ENCODE measurements around the gene MYH11. TPM values are rescaled to one million over a fixed set of nuclear protein-coding genes. Genes with fewer than 3 reads are reported as not detected.

MYH11 gene
- polyA plus RNA-seq, 3 donors = 0.06 TPM; not detected in 2

GRCh38 chr16:15903960-15904359 is 47.1 kb upstream of the MYH11 start:
- Histone ChIP-seq H3K4me2 (replicated peaks; ENCODE audit: extremely low read depth, low read length, poor library complexity, severe bottlenecking) (no peak overlapping the region), H3K79me2 (ENCODE audit: insufficient read depth, low read length) (no peaks in the 10 kb centered on the region), H3K9ac (ENCODE audit: insufficient read depth, low read length, poor library complexity, severe bottlenecking) (no peak overlapping the region), H3K27ac (ENCODE audit: low read depth in 1 of 2, low read length in 2 of 2) (no peak overlapping the region), H3K4me1 (ENCODE audit: control insufficient read depth in 1 of 2, insufficient read depth in 2 of 2, low read length in 2 of 2) (no peaks in the 10 kb centered on the region), H3K27me3 (ENCODE audit: control insufficient read depth in 2 of 2, insufficient read depth in 2 of 2, low read length in 2 of 2) (no peaks in the 10 kb centered on the region), H4K20me1 (ENCODE audit: insufficient read depth, low read length) (no peaks in the 10 kb centered on the region), H3K36me3 (replicated peaks in 1 of 2; ENCODE audit: control insufficient read depth in 1 of 2, insufficient read depth in 2 of 2, low read length in 2 of 2) (no peaks in the 10 kb centered on the region), H3K9me3 (replicated peaks in 1 of 2; ENCODE audit: control insufficient read depth in 1 of 2, insufficient read depth in 1 of 2, low read length in 2 of 2) (peaks cover 0 to 8% of the 10 kb centered on the region in 2 donors), H3K4me3 (replicated peaks in 1 of 3; ENCODE audit: low read depth in 2 of 3, low read length in 3 of 3) (no peak overlapping the region), H2AFZ (ENCODE audit: insufficient read depth, low read depth, low read length, poor library complexity, severe bottlenecking) (no peak overlapping the region)
- WGBS (ENCODE audit: insufficient coverage) = no CpG with 5 or more reads among the region's 5 CpGs
- DNase-seq = no peak
- H3K27ac Mint-ChIP-seq = no peak overlapping the region
- no peak overlapping the region for H3K4me3 Mint-ChIP-seq
- H3K9me3 Mint-ChIP-seq = peaks cover 0 to 10% (median 7%) of the 10 kb centered on the region in 7 donors
- H3K36me3 Mint-ChIP-seq = no peaks in the 10 kb centered on the region
- H3K27me3 Mint-ChIP-seq (ENCODE audit: low read depth in 3 of 3) = peaks cover 0 to 2% (median 1%) of the 10 kb centered on the region in 3 donors
- TF ChIP-seq CTCF (IDR thresholded peaks at IDR 0.05) = no peak
- H3K4me1 Mint-ChIP-seq = peaks cover 7% of the 10 kb centered on the region
- intact Hi-C loops (cut with micrococcal nuclease) = no loop called here

- Mint-ChIP-seq H3K27me3 (ENCODE audit: low read depth in 3 of 3) (peaks cover 0 to 2% (median 0%) of the 10 kb centered on the region in 3 donors), H3K9me3 (peaks cover 0 to 1% (median 0%) of the 10 kb centered on the region in 7 donors), H3K36me3 (no peaks in the 10 kb centered on the region), H3K4me1 (peaks cover 20% of the 10 kb centered on the region), H3K27ac (no peak overlapping the region), H3K4me3 (no peak overlapping the region)
- WGBS (ENCODE audit: insufficient coverage) = 97% methylated on average over 3 of the region's 6 CpGs
- no peaks in the 10 kb centered on the region for H3K36me3 ChIP-seq (replicated peaks in 1 of 2; ENCODE audit: control insufficient read depth in 1 of 2, insufficient read depth in 2 of 2, low read length in 2 of 2)
- peaks cover 12 to 14% of the 10 kb centered on the region in 2 donors for H3K4me1 ChIP-seq (ENCODE audit: control insufficient read depth in 1 of 2, insufficient read depth in 2 of 2, low read length in 2 of 2)
- intact Hi-C loops (cut with micrococcal nuclease) = no loop called here
- H3K9ac ChIP-seq (ENCODE audit: insufficient read depth, low read length, poor library complexity, severe bottlenecking) = no peak overlapping the region
- TF ChIP-seq CTCF (IDR thresholded peaks at IDR 0.05) = no peak
- no peaks in the 10 kb centered on the region for H3K27me3 ChIP-seq (ENCODE audit: control insufficient read depth in 2 of 2, insufficient read depth in 2 of 2, low read length in 2 of 2)
- H3K4me3 ChIP-seq (replicated peaks in 1 of 3; ENCODE audit: low read depth in 2 of 3, low read length in 3 of 3) = no peak overlapping the region
- H3K4me2 ChIP-seq (replicated peaks; ENCODE audit: extremely low read depth, low read length, poor library complexity, severe bottlenecking) = no peak overlapping the region
- H3K9me3 ChIP-seq (replicated peaks in 1 of 2; ENCODE audit: control insufficient read depth in 1 of 2, insufficient read depth in 1 of 2, low read length in 2 of 2) = no peaks in the 10 kb centered on the region
- no peak overlapping the region for H2AFZ ChIP-seq (ENCODE audit: insufficient read depth, low read depth, low read length, poor library complexity, severe bottlenecking)
- no peak overlapping the region for H3K27ac ChIP-seq (ENCODE audit: low read depth in 1 of 2, low read length in 2 of 2)
- H3K79me2 ChIP-seq (ENCODE audit: insufficient read depth, low read length) = no peaks in the 10 kb centered on the region
- DNase-seq = no peak
- H4K20me1 ChIP-seq (ENCODE audit: insufficient read depth, low read length) = no peaks in the 10 kb centered on the region
Measured at GRCh38 chr16:15900901-15901500, 44.2 kb upstream of the MYH11 start.
